IPS-NIHi7 (cell line): ENCODE results near the gene CRYM.
"Not testable (repeated sequence)": the region's sequence is repeated elsewhere in the genome, so short reads cannot be mapped to it uniquely, and the experiment has no call there.

Experiments
- DNase-seq: peaks from one replicate; pipeline ENCODE4 v3.0.0; 2012; ENCODE audit warnings: mixed read lengths; ENCODE audit errors: extremely low spot score

Gene CRYM

GRCh38 chr16:21279501-21279900 is 1.4 kb upstream of the CRYM start:
- DNase-seq = no peak

GRCh38 chr16:21277045-21277926 is 804 bp downstream of the CRYM start:
- DNase-seq = no peak

- DNase-seq = no peak
These were observed 2.0 kb downstream of the CRYM start for GRCh38 chr16:21276090-21276489.

- no peak for DNase-seq
These were observed 2.6 kb downstream of the CRYM start for GRCh38 chr16:21275529-21275928.

- DNase-seq = no peak
These were observed 3.8 kb downstream of the CRYM start for GRCh38 chr16:21274172-21274726.

GRCh38 chr16:21272763-21273162 is 5.3 kb downstream of the CRYM start:
- not testable (repeated sequence) for DNase-seq

- DNase-seq = no peak
These were observed 5.8 kb downstream of the CRYM start for GRCh38 chr16:21272253-21272652.

GRCh38 chr16:21268236-21268635 is 9.9 kb downstream of the CRYM start:
- peak; percentile 3 for DNase-seq

GRCh38 chr16:21267298-21267697 is 10.8 kb downstream of the CRYM start:
- DNase-seq = peak; percentile 2

- DNase-seq = no peak
These were observed 12.8 kb downstream of the CRYM start for GRCh38 chr16:21265104-21265837.

- DNase-seq = peak; percentile 2
These were observed 13.5 kb downstream of the CRYM start for GRCh38 chr16:21264571-21265036.

GRCh38 chr16:21263640-21264570 is 14.2 kb downstream of the CRYM start:
- peak; percentile 19 for DNase-seq

GRCh38 chr16:21262779-21263639 is 15.1 kb downstream of the CRYM start:
- no peak for DNase-seq

GRCh38 chr16:21260870-21261791 is 17.0 kb downstream of the CRYM start:
- peak; percentile 9 for DNase-seq

- DNase-seq = no peak
These were observed 20.8 kb downstream of the CRYM start for GRCh38 chr16:21257284-21257683.

- DNase-seq = no peak
These were observed 21.5 kb downstream of the CRYM start for GRCh38 chr16:21256636-21257035.

- DNase-seq = no peak
These were observed 24.6 kb downstream of the CRYM start for GRCh38 chr16:21253470-21253869.

GRCh38 chr16:21250072-21250923 is 27.8 kb downstream of the CRYM start:
- DNase-seq = peak; percentile 3
